Measurements from ENCODE around the gene KCNN4. TPM values are rescaled to one million over a fixed set of nuclear protein-coding genes. Genes with fewer than 3 reads are reported as not detected.

The KCNN4 gene
- total and polyA plus RNA-seq, 2 donors (not counting 1 experiment from before 2014, with no cell fraction given), result 107 to 267 TPM

DNA sequence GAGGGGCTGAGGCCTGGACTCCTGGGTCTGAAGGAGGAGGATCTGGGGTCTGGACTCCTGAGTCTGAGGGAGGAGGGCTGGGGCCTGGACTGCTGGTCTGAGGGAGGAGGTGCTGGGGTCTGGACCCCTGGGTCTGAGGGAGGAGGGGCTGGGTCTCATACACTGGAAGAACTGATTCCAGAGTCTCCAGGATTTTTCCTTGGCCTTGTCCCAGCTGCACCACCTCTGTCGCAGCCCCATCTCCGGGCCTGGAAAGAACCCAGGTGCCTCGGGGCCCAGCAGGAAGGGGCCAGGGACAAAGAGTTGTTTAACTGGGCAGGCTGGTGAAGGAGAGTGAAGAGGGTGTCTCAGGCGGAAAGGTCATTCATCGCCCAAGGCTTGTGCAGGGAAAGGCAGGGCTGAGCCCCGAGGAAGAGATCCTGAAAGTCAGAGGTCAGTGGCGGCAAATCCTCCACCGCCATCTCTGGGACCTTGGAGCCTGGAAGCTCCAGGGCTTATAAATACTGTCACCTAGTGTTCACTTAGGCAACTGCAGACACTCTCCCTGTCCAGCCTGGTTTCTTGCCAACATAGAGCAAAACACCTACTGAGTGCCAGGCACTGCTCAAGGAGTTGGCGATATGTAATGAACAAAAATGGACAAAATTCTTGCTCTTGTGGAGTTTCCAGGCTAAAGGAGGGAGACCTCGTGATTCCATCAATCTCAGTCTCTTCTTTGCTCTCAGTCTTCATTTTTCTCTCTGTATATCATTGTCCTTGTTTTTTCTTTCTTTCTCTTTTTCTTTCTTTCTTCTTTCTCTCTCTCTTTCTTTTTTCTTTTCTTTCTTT, 4.4 kb upstream of the KCNN4 start:
- 29% methylated on average over 8 of the region's 10 CpGs for WGBS (ENCODE audit: insufficient coverage)
- no peak for TF ChIP-seq EZH2 (IDR thresholded peaks at IDR 0.05; ENCODE audit: borderline replicate concordance, insufficient read depth, low read depth, low read length, poor library complexity, severe bottlenecking)
- TF ChIP-seq, protein P1, sequence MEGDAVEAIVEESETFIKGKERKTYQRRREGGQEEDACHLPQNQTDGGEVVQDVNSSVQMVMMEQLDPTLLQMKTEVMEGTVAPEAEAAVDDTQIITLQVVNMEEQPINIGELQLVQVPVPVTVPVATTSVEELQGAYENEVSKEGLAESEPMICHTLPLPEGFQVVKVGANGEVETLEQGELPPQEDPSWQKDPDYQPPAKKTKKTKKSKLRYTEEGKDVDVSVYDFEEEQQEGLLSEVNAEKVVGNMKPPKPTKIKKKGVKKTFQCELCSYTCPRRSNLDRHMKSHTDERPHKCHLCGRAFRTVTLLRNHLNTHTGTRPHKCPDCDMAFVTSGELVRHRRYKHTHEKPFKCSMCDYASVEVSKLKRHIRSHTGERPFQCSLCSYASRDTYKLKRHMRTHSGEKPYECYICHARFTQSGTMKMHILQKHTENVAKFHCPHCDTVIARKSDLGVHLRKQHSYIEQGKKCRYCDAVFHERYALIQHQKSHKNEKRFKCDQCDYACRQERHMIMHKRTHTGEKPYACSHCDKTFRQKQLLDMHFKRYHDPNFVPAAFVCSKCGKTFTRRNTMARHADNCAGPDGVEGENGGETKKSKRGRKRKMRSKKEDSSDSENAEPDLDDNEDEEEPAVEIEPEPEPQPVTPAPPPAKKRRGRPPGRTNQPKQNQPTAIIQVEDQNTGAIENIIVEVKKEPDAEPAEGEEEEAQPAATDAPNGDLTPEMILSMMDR (IDR thresholded peaks at IDR 0.05), result peak; percentile 99
- ATAC-seq (ENCODE audit: low read depth) (peak; percentile 25), DNase-seq (peak; percentile 84)
- Mint-ChIP-seq H3K27me3 (no peaks in the 10 kb centered on the region), H3K4me3 (peak overlapping the region; percentile 68), H3K9me3 (ENCODE audit: insufficient read depth) (no peaks in the 10 kb centered on the region), H3K4me1 (peaks cover 47% of the 10 kb centered on the region), H3K27ac (peak overlapping the region; percentile 99)
- peak overlapping the region; percentile 21 for H3K9ac ChIP-seq (ENCODE audit: low read length)
- ChIA-PET CTCF (interaction anchor here (0.5 to 11.3 kb wide), 15 partner anchors 12 to 339 kb away, joined by 3 to 237 read pairs (median 4); partner anchors contain the start of gene SMG9), POLR2A (interaction anchor here (0.8 to 9.3 kb wide), 4 partner anchors 32 to 1715 kb away, joined by 7 to 89 read pairs (median 14); partner anchors contain the start of genes BLOC1S3 and SMG9)
- H3K36me3 ChIP-seq (replicated peaks in 1 of 2; ENCODE audit: control extremely low read depth in 1 of 2, control insufficient read depth in 1 of 2, extremely low read depth in 1 of 2, insufficient read depth in 2 of 2, low read length in 1 of 2), result no peaks in the 10 kb centered on the region
- no peaks in the 10 kb centered on the region for H3K27me3 ChIP-seq (replicated peaks in 1 of 4; ENCODE audit: control extremely low read depth in 1 of 4, control insufficient read depth in 3 of 4, insufficient read depth in 4 of 4, low read length in 3 of 4)
- intact Hi-C loops (cut with micrococcal nuclease), result loop anchor here (1.0 to 10.0 kb wide), 3 partner anchors 40 to 340 kb away; no protein-coding TSS in a partner anchor
- peaks cover 38 to 51% of the 10 kb centered on the region in 2 donors for H3K4me1 ChIP-seq (ENCODE audit: control insufficient read depth in 2 of 2, insufficient read depth in 2 of 2, low read length in 2 of 2)
- peak overlapping the region; percentile 73 to 85 for H3K27ac ChIP-seq (ENCODE audit: low read length in 2 of 2)
- H3K9me3 ChIP-seq (ENCODE audit: control extremely low read depth in 1 of 3, control insufficient read depth in 2 of 3, insufficient read depth in 1 of 3, low read length in 2 of 3), result no peaks in the 10 kb centered on the region
- peak overlapping the region; percentile 85 for H3K4me2 ChIP-seq (replicated peaks; ENCODE audit: low read depth, low read length, poor library complexity, severe bottlenecking)
- H3K4me3 ChIP-seq (ENCODE audit: control extremely low read depth in 1 of 5, extremely low read depth in 1 of 5, insufficient read depth in 1 of 5, low read depth in 2 of 5, low read length in 4 of 5), result no peak overlapping the region
- peak overlapping the region; percentile 57 for H2AFZ ChIP-seq (ENCODE audit: insufficient read depth, low read depth, low read length, poor library complexity, severe bottlenecking)
- H4K20me1 ChIP-seq (ENCODE audit: control insufficient read depth, insufficient read depth, low read length, poor library complexity, severe bottlenecking), result no peaks in the 10 kb centered on the region
- H3K79me2 ChIP-seq (ENCODE audit: control insufficient read depth, insufficient read depth, low read length), result peaks cover 12% of the 10 kb centered on the region

Data from B cell (primary cell).